GM12801 (cell line): ENCODE measurements around the gene RRP1B.

Experiments
- TF ChIP-seq, protein P1 (sequence below): IDR thresholded peaks from one replicate; pipeline ENCODE4 v1.5.1; 2011; ENCODE audit warnings: control low read depth; ENCODE audit not compliant: insufficient read length; ENCODE audit errors: extremely low read depth

Gene RRP1B

DNA sequence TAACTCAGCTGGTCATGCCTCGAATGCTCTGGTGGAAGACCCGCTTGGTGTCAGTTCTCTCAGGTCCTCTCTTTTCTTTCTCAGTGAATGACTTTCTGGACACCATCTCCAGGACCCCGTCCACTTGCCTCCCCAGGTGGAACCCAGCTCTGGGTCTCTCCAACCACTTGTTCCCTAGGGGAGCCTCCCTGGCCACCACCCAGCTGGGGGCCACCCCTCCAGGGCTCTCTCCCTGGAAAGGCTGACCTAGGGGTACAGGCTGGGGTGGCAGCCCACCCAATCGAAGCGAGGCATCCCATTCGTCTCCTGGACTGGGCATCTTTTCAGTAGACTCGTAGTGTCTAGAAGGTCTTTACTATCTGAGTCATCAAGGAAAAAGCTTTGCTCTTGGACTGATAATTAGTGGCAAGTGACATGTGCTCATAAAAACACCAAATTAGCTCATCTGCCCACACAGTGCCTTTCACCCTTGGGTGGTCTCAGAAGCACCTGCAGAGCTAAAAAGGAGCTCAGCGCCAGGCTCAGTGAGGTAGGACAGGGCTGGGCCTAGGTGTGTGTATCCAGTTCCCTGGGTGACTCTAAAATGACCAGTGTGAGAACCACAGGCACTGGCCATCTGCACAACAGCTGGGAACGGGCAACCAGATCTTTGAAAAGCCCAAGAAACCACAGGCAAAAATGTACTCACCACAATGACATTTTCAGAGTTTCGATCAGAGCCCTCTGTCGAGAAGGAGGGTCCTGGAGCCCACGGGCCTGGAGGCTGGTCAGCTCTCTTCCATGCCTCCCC, 57.2 kb downstream of the RRP1B start:
- TF ChIP-seq, protein P1, sequence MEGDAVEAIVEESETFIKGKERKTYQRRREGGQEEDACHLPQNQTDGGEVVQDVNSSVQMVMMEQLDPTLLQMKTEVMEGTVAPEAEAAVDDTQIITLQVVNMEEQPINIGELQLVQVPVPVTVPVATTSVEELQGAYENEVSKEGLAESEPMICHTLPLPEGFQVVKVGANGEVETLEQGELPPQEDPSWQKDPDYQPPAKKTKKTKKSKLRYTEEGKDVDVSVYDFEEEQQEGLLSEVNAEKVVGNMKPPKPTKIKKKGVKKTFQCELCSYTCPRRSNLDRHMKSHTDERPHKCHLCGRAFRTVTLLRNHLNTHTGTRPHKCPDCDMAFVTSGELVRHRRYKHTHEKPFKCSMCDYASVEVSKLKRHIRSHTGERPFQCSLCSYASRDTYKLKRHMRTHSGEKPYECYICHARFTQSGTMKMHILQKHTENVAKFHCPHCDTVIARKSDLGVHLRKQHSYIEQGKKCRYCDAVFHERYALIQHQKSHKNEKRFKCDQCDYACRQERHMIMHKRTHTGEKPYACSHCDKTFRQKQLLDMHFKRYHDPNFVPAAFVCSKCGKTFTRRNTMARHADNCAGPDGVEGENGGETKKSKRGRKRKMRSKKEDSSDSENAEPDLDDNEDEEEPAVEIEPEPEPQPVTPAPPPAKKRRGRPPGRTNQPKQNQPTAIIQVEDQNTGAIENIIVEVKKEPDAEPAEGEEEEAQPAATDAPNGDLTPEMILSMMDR, result no peak

DNA sequence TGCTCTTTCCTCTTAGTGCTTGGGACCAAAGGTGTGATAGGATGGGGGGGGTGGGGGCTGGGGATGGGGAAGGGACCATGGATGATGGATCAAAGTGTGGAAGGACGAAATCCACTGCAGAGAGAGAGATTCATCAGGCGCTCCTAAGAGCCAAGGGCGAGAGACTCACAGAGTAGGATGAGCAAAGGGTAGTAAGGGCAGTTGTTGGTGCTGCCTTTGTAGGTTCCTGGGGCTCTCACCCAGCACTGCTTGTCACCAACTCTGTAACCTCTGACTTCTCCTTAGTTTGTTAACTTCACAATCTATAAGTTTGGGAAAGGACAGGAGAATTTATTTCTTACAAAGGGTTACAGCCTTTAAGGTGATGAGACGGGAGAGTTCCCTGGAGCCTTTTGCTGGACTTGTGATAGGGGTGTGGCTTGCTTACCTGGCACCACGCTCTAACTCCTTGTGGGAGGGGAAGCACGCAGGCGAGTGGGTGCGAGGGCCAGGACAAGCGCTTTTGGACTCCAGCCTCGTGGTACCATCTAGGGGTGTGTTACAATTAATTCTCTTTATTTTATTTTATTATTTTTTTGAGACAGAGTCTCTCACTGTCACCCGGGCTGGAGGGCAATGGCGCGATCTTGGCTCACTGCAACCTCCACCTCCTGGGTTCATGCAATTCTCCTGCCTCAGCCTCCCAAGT, 58.0 kb downstream of the RRP1B start:
- TF ChIP-seq, protein P1, result no peak

DNA sequence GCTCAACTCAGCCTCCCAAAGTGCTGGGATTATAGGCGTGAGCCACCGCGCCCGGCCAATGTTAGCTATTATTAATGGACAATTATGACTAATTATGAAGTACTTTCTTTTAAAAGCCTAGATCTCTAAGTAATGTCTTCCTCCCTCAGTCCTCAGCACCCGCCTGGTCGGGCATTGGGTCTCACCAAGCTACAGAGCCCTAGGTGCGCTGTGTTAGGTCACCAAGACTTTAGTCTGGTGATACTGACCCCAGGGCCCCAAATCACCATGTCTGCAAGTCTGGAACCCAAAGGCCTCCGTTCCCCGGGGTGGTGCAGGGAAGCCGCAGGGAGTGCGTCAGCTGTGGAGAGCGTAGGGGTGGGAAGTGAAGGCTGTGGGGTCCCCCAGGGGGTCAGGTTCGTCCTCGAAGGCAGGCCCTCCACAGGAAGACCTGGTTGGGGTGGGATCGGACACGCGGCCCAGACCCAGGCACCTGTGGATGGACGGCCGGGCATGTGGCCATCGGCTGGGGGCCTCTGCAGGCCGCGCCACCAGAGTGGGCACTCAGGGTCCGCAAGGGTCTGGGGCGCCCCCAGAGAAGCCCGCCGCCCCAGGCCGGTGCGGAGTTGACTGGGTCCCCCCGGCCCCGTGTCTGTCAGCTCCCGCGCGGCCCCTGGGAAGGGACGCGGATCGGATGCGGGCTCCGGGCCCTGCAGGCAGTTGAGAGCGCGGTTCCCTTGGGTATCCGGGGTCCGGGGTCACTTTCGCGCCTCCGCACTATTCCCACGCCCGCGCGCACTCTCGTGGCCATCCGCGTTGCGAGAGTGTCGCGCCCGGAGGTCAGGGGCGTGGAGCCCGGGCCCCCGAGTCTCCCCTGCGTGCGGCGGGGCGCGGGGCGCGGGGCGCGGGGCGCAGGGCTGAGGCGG, 58.9 kb downstream of the RRP1B start:
- TF ChIP-seq, protein P1, result no peak

DNA sequence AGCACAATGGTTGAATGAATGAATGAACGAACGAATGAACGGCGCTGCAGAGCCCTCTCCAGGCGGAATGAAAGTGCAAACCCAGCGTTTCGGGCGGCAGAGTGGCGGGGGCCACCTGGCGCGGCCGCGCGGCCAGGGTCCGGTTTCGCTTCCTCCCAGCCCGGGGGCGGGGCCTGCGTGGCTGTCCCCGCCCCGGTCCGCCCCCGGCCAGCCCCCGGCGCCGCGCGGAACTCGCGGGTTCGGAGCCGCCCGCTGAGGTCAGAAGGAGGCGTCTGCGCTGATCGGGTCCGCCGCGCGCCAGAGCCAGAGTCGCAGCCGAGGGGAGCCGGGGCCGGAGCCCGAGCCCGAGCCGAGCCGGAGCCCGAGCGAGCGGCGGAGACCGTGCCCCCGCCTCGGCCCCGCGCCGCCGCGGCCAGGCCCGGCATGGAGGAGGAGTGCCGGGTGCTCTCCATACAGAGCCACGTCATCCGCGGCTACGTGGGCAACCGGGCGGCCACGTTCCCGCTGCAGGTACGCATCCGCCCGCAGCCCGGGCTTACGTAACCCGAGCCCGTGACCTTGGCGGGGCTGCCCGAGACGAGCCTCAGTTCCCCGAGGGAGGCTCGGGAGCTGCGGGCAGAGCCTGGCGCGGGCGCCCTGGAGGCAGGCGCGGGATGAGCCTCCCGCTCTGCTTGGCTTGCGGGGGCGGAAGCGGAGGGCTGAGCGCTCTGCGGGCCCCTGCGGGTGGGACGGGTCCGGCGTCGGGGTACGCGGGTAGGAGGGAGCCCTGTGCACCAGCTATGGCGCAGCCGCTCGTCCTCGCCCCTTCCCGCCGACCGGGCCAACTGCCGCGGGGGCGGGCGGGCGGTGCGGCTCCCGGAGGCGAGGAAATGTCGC, 59.8 kb downstream of the RRP1B start, which contains the start of gene PDXK:
PDXK (plus strand) TSS at position 258 of the 876 bp plus-strand sequence; CDS start at position 424, 166 bp downstream.
- TF ChIP-seq, protein P1, result no peak

DNA sequence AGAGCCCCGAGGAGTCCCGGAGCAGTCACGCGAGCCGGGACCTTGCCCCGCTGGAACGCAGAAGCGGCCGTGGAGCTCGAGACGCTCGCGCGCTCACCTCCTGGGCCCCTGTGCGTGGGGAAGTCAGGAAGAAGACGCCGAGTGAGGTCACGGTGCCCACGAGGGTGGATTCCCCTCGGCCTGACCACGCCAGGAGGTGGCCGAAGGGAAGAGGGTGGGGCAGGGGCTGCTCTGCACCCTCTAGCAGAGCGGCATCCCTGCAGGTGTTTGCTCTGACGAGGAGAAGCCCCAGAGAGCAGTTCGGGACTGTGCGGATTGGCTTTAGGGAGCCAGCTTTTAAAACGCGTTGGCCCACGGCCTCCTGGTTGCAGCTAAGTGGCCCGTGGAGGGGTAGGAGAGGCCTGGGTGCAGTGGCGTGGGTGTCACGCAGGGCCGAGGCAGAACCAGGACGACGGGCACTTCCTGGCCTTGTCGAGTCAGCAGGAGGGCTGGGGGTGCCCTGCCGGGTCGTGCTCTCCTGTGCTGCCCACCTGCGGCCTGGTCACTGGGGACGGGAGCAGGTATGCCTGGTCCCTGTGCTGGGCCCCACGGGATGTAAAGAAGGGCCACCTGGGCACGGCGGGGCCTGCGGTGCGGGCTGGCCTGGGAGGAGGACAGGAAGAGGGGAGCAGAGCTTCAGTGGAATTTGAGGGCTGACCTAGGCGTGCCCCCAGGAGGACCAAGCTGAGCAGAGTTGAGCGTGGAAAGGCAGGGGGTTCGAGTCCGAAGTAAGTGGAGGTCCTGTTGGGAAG, 60.6 kb downstream of the RRP1B start:
- TF ChIP-seq, protein P1, result no peak

DNA sequence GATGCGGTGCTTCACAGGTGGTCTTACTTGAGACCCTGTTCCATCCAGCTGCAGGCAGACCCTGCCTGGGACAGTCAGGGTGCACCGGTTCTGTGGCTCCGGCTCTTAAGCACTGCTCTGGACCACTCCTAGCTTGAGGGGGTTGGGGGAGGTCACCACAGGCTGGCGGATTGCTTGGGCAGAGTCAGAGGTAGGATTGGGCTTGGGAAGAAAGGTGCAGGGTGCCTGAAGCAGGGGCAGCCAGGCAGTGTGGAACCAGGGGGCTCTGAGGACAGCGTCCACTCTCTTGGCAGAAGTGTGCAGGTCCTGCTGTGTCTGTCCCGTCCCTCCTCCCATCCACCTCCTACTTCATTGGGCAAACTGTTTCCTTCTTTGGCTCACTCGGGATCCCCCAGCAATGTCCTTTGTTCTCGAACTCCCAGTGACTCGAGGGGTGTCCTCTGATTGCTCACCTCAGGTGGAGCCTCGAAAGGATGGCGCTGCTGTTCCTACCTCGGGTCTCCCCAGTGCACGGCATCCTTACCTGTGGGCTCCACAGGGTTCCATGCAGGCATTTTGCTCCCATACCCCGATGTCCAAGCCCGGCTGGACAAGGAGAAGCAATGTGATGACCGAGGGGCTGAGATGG, 61.3 kb downstream of the RRP1B start:
- TF ChIP-seq, protein P1, result no peak
